Left forelimb (tissue), 1 donor: ENCODE data around the gene POLD1.

Experiments used
- DNase-seq: peaks from one replicate; pipeline ENCODE4 v3.0.0-alpha.2; 2018; ENCODE audit warnings: low spot score

Gene POLD1

GRCh38 chr19:50466706-50467039, 82.5 kb downstream of the POLD1 start:
- DNase-seq: no peak

GRCh38 chr19:50467566-50467965, 83.4 kb downstream of the POLD1 start:
- no peak for DNase-seq
